ENCODE measurements around the gene ARHGEF7.

DNA sequence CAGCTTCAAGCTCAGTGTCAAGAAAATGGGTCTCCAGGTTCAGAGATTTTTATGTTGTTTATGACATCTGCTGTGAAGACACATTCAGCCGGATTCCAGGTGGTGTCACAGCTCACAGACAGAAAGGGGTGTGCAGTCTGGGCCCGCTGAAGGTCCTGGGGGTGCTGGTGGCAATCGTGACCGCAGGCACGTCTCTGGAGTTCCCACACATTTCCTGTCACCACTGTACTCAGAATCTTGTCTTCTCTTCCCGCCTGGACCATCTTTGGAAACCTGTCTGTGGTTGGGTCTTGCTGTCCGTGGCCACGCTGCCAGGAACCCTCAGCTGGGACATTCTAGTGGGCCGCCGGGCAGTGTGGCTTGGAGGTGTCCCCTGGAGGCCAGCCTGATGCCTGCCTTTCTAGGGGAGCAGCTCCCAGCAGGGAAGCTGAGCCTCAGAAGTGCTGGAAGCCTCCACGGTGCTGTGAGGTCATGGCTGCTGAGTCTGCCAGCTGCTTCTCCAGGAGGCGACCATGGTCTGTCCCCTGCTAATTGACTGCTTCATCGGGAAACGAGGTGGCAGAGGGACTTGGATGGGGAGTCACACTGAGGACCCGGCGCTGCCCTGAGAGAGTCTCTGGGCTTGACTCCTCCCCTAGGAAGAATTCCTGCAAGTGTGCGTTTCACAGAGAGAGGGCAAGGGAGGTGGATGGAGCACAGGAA lies 209.0 kb downstream of the ARHGEF7 start:
- TF ChIP-seq, protein P1, sequence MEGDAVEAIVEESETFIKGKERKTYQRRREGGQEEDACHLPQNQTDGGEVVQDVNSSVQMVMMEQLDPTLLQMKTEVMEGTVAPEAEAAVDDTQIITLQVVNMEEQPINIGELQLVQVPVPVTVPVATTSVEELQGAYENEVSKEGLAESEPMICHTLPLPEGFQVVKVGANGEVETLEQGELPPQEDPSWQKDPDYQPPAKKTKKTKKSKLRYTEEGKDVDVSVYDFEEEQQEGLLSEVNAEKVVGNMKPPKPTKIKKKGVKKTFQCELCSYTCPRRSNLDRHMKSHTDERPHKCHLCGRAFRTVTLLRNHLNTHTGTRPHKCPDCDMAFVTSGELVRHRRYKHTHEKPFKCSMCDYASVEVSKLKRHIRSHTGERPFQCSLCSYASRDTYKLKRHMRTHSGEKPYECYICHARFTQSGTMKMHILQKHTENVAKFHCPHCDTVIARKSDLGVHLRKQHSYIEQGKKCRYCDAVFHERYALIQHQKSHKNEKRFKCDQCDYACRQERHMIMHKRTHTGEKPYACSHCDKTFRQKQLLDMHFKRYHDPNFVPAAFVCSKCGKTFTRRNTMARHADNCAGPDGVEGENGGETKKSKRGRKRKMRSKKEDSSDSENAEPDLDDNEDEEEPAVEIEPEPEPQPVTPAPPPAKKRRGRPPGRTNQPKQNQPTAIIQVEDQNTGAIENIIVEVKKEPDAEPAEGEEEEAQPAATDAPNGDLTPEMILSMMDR (conservative IDR thresholded peaks at IDR 0.05 in 1 of 2, IDR thresholded peaks at IDR 0.05 in 1 of 2; ENCODE audit: extremely low read depth in 1 of 2, insufficient read depth in 1 of 2, low read depth in 1 of 2, low read length in 2 of 2) = no peak
- no peak for TF ChIP-seq EZH2 (IDR thresholded peaks at IDR 0.05; ENCODE audit: borderline replicate concordance, low read length)
